WTC11 (cell line): ENCODE data around the gene NPAS3. TPM values are rescaled to one million over a fixed set of nuclear protein-coding genes. Genes with fewer than 3 reads are reported as not detected.

Experiments
- ATAC-seq: fragments of 200-7000 bp; cut with Tn5 transposase; 2 replicates; pipeline ENCODE4 v1.10.0; 2021; ENCODE audit warnings: mild to moderate bottlenecking, moderate library complexity
- CTCF ChIA-PET: fragments of 300-600 bp; sonication (Branson Sonifier 250); formaldehyde crosslinking; loops from one replicate; lab custom pipeline; 2021; ENCODE audit warnings: antibody characterized with exemption; lab: Charles Lee
- POLR2A ChIA-PET: fragments of 350-600 bp; sonication (Branson Sonifier 250); formaldehyde crosslinking; loops from one replicate; lab custom pipeline; 2021; ENCODE audit warnings: antibody characterized with exemption; lab: Charles Lee
- DNase-seq: peaks from one replicate; pipeline ENCODE4 v3.0.0; 2021; ENCODE audit warnings: low spot score
- H3K27ac Mint-ChIP-seq: 2 replicates; pipeline ENCODE4 v1.8.0; 2021; ENCODE audit warnings: mixed read lengths
- H3K27me3 Mint-ChIP-seq: 2 replicates; pipeline ENCODE4 v1.8.0; 2021; ENCODE audit warnings: low read depth, mild to moderate bottlenecking, moderate library complexity, mixed read lengths
- H3K36me3 Mint-ChIP-seq: 2 replicates; pipeline ENCODE4 v1.8.0; 2021; ENCODE audit warnings: mixed read lengths
- H3K4me1 Mint-ChIP-seq: 2 replicates; pipeline ENCODE4 v1.8.0; 2022; ENCODE audit warnings: mixed read lengths
- H3K4me3 Mint-ChIP-seq: 2 replicates; pipeline ENCODE4 v1.8.0; 2021; ENCODE audit warnings: mild to moderate bottlenecking, moderate library complexity, mixed read lengths
- H3K9me3 Mint-ChIP-seq: 2 replicates; pipeline ENCODE4 v1.8.0; 2021; ENCODE audit warnings: mixed read lengths
- ATF1 ChIP-seq: sonication (generic); formaldehyde crosslinking; IDR thresholded peaks from 2 replicates; pipeline ENCODE4 v1.8.1; 2023; ENCODE audit warnings: mild to moderate bottlenecking, moderate library complexity, missing genetic modification reagents
- CREM ChIP-seq: sonication (generic); formaldehyde crosslinking; IDR thresholded peaks from 2 replicates; pipeline ENCODE4 v1.8.1; 2022; ENCODE audit warnings: mild to moderate bottlenecking, missing genetic modification reagents, moderate library complexity
- ETV6 ChIP-seq: sonication (generic); formaldehyde crosslinking; IDR thresholded peaks from 2 replicates; pipeline ENCODE4 v1.8.1; 2022; ENCODE audit warnings: mild to moderate bottlenecking, missing genetic modification reagents
- MXD4 ChIP-seq: fragments of 250-450 bp; sonication (Bioruptor Pico); IDR thresholded peaks from 2 replicates; pipeline ENCODE4 v1.8.0; 2021; ENCODE audit warnings: mild to moderate bottlenecking, moderate library complexity, borderline replicate concordance
- NR3C1 ChIP-seq: sonication (generic); formaldehyde crosslinking; conservative IDR thresholded peaks from 2 replicates; pipeline ENCODE4 v1.8.1; 2023; ENCODE audit warnings: low read depth, mild to moderate bottlenecking, missing genetic modification reagents
- SP1 ChIP-seq: sonication (generic); formaldehyde crosslinking; conservative IDR thresholded peaks from 2 replicates; pipeline ENCODE4 v1.8.1; 2022; ENCODE audit warnings: missing genetic modification reagents
- TP53 ChIP-seq: sonication (generic); formaldehyde crosslinking; IDR thresholded peaks from 2 replicates; pipeline ENCODE4 v1.8.1; 2023; ENCODE audit warnings: mild to moderate bottlenecking, missing genetic modification reagents
- ZNF219 ChIP-seq: sonication (generic); formaldehyde crosslinking; IDR thresholded peaks from 2 replicates; pipeline ENCODE4 v1.8.0; 2023; ENCODE audit warnings: missing genetic modification reagents, mild to moderate bottlenecking, borderline replicate concordance
- ZNF281 ChIP-seq: sonication (generic); formaldehyde crosslinking; IDR thresholded peaks from 2 replicates; pipeline ENCODE4 v1.8.0; 2023; ENCODE audit warnings: mild to moderate bottlenecking, missing genetic modification reagents
- ZNF396 ChIP-seq: fragments of 250-450 bp; sonication (Bioruptor Pico); IDR thresholded peaks from 2 replicates; pipeline ENCODE4 v1.8.0; 2021; ENCODE audit warnings: mild to moderate bottlenecking, moderate library complexity, borderline replicate concordance
- ZNF416 ChIP-seq: fragments of 250-450 bp; sonication (Bioruptor Pico); IDR thresholded peaks from 2 replicates; pipeline ENCODE4 v1.9.0; 2021; ENCODE audit warnings: mild to moderate bottlenecking, inconsistent platforms
- ZNF532 ChIP-seq: fragments of 250-450 bp; sonication (Bioruptor Pico); IDR thresholded peaks from 2 replicates; pipeline ENCODE4 v1.9.0; 2021; ENCODE audit warnings: mild to moderate bottlenecking, borderline replicate concordance
- ZSCAN18 ChIP-seq: fragments of 250-450 bp; sonication (Bioruptor Pico); IDR thresholded peaks from 2 replicates; pipeline ENCODE4 v2.1.2; 2022; ENCODE audit warnings: mild to moderate bottlenecking, moderate library complexity
- total RNA-seq: library from RNA; stranded (reverse); gene quantifications from 3 replicates; pipeline ENCODE4 v1.2.3, GENCODE V29; 2021

NPAS3 gene
- total RNA-seq, 1 experiment from 2014 or later = 3.2 TPM

- TF ChIP-seq ZNF219 (CRISPR knock-in tag) (no peak), ZNF416 (CRISPR knock-in tag) (no peak)
- TF ChIP-seq, all 79 proteins: peak for 0
Measured at GRCh38 chr14:33696165-33696564, 757.5 kb downstream of the NPAS3 start (continued).

GRCh38 chr14:33699300-33699983, 760.8 kb downstream of the NPAS3 start:
- CTCF ChIA-PET = interaction anchor here (1.0 kb wide), 1 partner anchor 23 kb away, joined by 6 read pairs; no protein-coding TSS in a partner anchor

More at GRCh38 chr14:33699300-33699983, 760.8 kb downstream of the NPAS3 start:
- H3K4me3 Mint-ChIP-seq = no peak overlapping the region
- H3K27ac Mint-ChIP-seq = no peak overlapping the region
- no peak for ATAC-seq
- no peaks in the 10 kb centered on the region for H3K27me3 Mint-ChIP-seq
- no peak for TF ChIP-seq CREM (CRISPR knock-in tag)
- no peak for TF ChIP-seq ZNF396 (CRISPR knock-in tag)
- no peak for TF ChIP-seq ZNF532 (CRISPR knock-in tag)
- TF ChIP-seq ATF1 (CRISPR knock-in tag) = no peak
- TF ChIP-seq TP53 (CRISPR knock-in tag) = no peak
- no peak for TF ChIP-seq NR3C1 (CRISPR knock-in tag)
- no peak for TF ChIP-seq MXD4 (CRISPR knock-in tag)
- TF ChIP-seq ZNF281 = no peak
- TF ChIP-seq ETV6 (CRISPR knock-in tag) = no peak
- TF ChIP-seq ZSCAN18 (CRISPR knock-in tag) = no peak
- no peak for TF ChIP-seq SP1
- TF ChIP-seq, all 79 proteins: peak for 0
- no peaks in the 10 kb centered on the region for H3K4me1 Mint-ChIP-seq
- POLR2A ChIA-PET = no interaction called here
- no peaks in the 10 kb centered on the region for H3K9me3 Mint-ChIP-seq
- H3K36me3 Mint-ChIP-seq = no peaks in the 10 kb centered on the region
- DNase-seq = no peak
